Right kidney (tissue), 9 donors: ENCODE measurements around the gene XRRA1.
"Not testable (repeated sequence)": the region's sequence is repeated elsewhere in the genome, so short reads cannot be mapped to it uniquely, and the experiment has no call there.

Experiments
- DNase-seq: peaks from one replicate; pipeline ENCODE4 v3.0.0-alpha.2; 2016
- long read RNA-seq, 8 donors: transcript quantifications; one replicate each; lab custom pipeline, GENCODE V29; 2026

XRRA1 gene, protein sequence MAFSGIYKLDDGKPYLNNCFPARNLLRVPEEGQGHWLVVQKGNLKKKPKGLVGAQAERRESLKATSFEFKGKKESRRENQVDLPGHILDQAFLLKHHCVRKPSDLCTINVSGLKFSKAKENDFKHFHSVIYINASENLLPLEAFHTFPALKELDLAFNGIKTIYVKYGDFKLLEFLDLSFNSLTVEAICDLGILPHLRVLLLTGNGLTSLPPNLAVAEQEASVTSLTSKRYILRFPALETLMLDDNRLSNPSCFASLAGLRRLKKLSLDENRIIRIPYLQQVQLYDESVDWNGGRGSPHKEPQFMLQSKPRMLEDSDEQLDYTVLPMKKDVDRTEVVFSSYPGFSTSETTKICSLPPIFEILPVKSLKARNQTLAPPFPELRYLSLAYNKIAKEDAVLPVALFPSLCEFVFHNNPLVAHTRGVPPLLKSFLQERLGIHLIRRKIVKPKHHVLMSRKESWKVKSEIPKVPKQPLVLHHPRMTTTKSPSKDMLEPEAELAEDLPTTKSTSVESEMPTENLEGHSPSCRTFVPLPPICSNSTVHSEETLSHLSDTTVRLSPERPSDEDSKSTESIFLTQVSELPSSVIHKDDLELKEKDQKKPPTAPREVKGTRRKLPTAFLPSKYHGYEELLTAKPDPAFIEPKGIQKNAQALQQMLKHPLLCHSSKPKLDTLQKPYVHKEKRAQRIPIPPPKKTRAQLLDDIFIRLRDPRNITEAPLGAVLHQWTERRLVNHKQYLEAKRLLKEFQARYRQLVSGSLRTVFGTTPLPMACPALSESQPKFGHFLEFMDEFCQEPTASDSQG
- long read RNA-seq, donor 1, partial matches to known transcripts: 0 of 1 reads
- long read RNA-seq, donor 1, other reads (novel, unspliced or antisense): 0 of 1 reads
- long read RNA-seq, donor 2: 0 reads
- long read RNA-seq, donor 3: 0 reads
- long read RNA-seq, donor 4, partial matches to known transcripts: 67 of 320 reads
- long read RNA-seq, donor 4, other reads (novel, unspliced or antisense): 253 of 320 reads
- long read RNA-seq, donor 5, partial matches to known transcripts: 435 of 455 reads
- long read RNA-seq, donor 5, other reads (novel, unspliced or antisense): 20 of 455 reads
- long read RNA-seq, donor 6, partial matches to known transcripts: 343 of 343 reads
- long read RNA-seq, donor 6, other reads (novel, unspliced or antisense): 0 of 343 reads
- long read RNA-seq, donor 7, partial matches to known transcripts: 462 of 479 reads
- long read RNA-seq, donor 7, other reads (novel, unspliced or antisense): 17 of 479 reads
- long read RNA-seq, donor 8, partial matches to known transcripts: 330 of 330 reads
- long read RNA-seq, donor 8, other reads (novel, unspliced or antisense): 0 of 330 reads

DNA sequence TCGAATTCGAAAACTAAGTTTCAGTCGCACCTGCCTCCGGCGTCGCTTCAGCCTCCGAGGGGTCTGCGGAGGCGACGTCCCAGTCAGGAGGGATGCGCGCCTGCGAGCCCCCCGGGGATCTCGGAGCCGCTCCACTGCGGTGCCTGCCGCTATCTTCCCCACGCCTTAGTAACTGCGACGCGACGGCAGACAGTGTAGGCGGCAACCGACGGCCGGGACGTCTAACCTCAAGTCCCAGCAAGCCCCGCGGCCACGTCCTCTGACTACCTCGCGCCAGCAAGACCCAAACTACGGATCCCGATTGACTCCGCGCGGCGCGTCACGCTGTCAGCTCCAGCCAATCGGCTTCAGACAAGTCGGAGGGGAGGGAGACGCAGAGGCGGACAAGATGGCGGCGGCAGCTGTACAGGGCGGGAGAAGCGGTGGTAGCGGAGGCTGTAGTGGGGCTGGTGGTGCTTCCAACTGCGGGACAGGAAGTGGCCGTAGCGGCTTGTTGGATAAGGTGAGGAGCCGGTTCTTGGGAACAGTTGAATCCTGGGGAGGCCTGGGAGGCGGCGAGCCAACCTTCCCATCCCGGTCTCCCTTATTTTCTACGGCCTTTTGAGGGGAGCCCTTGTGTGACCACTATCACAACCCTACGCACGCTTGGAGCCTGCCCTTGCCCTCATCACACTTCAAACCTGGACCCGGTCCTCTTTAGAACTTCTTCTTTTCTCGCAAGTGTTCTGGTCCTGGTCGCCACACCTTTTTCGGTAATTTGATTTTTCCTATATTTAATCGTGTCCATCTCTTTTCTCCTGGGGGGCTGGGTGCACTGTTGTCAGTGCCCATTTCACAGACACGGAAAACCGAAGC, at the start of gene XRRA1, which contains the start of gene SPCS2:
Gene XRRA1, minus strand, starts transcription at position 194 of the 855 bp plus-strand sequence. CDS start 8,213 bp downstream, outside the sequence.
Gene SPCS2, plus strand, starts transcription at position 369 of the 855 bp plus-strand sequence. Its CDS starts 20 bp downstream, at position 389.
- peak; percentile 88 for DNase-seq

DNA sequence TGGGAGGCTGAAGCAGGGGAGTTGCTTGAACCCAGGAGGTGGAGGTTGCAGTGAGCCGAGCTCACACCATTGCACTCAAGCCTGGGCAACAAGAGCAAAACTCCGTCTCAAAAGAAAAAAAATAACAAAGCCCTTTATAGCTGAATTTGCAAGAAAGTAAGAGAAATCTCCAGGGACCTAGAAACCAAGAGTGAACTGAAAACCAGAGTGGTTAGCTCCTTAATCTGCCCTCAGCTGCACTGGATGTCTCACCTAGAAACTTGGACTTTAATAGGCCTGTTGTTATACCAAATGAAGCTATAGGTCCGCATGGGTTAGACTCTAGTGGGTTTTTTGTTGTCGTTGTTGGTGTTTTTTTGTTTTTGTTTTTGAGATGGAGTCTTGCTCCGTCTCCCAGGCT, 44.0 kb upstream of the XRRA1 start:
- no peak for DNase-seq

DNA sequence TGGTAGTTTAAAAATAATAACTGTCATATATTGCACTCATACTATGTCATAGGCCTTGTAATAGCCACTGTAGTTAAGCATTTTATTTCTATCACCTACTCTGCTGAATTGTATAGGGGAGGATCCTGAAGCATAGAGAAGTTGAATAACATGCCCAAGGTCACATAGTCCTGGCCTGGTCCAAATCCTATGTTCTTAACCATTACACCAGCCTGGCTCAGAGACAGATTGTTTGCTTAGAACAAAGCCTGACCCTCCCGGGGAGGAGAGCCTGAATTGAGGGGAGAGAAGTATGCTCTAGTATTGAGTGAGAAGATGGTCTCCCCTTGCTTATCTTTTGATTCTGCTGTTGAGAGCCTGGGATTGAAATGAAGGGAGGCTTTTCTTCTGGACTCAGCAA, 42.0 kb upstream of the XRRA1 start:
- no peak for DNase-seq

DNA sequence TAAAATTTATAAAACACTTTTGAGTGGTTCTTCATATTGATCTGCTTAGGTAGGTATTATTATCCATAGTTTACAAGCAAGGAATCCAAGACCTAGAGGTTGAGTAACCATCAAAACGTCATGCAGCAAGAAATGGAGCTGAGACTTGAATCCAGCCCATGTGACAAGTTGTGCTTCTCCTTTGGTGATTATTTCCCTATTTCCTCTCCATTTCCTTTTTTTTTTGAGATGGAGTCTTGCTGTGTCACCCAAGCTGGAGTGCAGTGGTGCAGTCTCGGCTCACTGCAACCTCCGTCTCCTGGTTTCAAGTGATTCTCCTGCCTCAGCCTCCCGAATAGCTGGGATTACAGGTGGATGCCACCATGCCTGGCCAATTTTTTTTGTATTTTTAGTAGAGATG, 41.3 kb upstream of the XRRA1 start:
- not testable (repeated sequence) for DNase-seq

DNA sequence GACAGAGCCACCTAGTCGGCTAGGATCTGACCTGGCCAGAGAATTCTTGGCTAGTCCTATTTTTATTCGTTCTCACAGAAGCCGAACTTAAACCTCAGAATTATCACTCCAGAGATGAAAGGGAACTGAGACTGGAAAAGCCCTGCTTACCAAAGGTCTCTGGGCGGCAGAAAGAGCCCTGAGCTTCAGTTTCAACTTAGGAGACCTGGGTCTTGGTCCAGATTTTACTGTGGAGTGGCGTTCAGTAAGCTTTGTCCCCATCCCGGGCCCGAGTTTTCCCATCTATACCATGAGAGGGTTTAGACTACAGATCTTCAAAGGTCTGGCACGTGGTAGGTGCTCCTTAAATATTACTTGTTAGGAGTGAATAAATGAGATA, 40.4 kb upstream of the XRRA1 start:
- no peak for DNase-seq

DNA sequence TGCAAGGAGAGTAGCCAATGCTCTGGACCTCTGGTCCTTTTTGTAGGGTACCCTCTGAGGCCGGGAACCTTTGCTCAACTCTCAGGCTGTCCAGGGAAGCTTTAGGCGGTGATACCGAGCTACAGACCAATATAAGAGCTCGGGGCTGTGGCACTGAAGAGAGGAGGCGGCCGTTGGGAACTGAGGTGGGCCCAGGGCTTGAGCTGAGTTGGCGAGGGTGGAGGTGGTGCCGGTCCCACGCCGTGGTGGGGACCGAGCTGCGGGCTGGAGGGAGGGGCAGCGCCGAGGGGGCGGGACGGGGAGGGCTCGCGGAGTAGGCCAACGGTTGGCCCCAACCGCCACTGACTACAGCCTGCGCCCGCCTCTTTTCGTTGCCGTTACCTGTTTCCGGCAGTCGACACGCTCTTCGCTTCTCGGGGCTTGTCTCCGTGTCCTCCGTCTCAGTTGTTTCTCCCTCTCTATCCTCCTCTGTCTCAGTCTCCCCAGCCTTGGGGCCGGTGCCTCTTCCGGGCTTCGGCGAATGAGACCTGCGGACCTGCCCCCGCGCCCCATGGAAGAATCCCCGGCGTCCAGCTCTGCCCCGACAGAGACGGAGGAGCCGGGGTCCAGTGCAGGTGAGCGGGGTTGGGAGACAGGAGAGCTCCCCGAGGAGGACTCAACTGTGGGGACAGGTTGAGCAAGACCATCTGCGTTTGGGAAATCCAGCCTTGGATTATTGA, 39.8 kb upstream of the XRRA1 start, which contains the start of gene NEU3:
Gene NEU3, plus strand, starts transcription at position 393 of the 719 bp plus-strand sequence. Its CDS starts 128 bp downstream, at position 521.
- peak; percentile 74 for DNase-seq

DNA sequence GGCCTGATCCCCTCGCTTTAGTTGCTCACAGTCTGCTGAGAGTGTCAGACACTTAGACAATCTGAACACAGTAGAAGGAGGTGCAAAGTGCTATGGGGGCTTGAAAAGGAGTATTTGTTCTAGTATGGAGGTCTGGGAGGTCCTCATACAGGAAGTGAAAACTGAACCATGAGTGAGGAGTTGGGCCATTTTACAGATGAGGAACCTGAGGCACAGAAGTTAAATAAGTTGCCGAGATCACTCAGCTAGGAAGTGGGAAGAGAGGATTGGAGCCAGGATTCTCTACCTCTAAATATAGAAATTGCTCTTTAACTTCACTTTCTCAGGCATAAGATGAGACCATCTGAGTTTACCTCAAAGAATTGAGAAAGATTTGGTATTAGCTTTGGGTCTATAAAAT, 35.8 kb upstream of the XRRA1 start:
- no peak for DNase-seq

DNA sequence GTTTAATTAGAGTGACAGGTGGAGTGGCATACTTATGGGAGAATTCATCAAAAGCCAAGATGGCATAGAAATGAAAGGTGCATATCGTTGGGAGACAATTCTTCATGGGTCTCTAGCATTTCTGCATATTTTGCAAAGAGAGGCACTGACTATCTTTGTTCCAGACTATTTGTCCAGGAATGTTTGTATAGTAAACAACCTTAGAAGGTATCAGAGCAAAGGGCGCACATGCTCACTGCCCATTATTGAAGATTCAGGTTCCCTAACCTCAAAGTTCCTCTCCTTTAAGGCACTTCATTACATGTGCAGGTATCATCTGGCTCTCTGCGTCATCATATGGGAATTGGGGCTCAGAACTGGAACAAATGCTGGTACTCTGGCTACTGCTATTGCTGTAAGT, 35.2 kb upstream of the XRRA1 start:
- DNase-seq: no peak

DNA sequence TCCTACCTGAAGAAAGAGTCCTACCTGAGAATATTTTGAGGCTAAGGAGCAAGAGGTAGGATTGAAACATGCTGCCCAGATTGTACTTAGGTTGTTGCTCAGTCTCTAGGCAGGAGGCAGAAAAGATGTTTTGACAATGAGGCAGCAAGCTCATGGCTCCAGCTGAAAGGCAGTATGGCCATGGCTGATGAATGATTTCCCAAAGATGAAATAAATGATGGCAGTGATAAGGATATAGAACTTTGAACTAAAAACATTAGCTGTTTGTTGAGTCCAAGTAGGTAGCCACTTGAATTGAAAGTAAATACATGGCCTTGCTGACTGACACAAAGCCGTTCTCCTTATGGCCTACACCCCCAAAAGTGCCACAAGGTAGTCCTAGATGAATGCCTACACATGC, 33.0 kb upstream of the XRRA1 start:
- DNase-seq: no peak

DNA sequence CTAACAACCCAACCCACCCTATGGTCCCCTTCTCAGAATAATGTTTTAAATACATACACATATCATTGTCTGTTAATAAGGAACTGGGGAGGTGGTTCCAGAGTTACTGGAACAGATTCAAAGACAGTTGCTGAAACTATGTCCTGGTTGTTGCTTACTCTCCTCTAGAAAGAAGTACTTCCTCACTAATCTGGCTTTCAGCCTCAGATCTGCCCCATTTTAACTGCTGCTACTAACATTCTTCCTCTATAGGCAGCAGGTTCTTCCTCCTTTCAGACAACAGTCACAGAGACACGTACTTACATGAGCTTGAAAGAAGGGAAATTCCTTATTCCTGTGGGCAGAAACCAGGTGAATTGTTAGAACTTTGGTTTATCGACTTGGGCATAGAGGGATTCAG, 31.7 kb upstream of the XRRA1 start:
- DNase-seq: no peak

DNA sequence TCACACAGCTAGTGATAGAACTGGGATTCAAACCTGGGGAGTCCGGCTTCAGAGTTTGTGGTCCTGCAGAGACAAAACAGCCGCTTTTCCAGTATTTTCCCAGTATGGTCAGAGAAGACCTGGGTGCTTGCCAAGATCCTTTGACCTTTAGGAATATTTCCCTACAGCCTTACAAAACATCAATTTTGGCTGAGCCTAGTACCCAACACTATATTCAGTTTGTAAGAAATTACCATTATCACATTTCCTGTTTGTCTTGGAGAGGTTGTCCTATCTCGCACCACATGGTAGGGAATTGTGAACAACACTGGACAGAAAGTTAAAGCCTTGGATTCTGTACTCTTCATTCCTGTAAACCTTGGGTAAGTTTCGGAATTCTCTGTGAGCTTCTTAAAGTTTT, 29.1 kb upstream of the XRRA1 start:
- no peak for DNase-seq

DNA sequence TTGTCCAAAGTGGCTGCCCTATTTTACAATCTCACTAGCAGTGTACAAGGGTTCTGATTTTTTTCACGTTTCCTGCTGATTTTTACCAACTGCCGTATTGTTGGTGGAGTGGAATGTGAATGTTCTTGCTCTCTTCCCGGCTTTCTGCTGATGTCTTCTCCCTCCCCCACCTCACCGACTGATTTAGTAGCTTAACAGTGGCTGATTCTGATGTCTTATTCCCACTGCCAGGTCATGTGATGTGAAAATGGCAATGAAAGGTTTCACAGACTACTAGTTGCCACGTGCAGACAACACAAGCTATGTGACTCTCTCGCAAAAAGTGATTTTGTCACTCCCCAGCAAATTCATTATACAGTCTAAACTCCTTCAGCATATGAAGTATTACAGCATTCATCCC, 22.5 kb upstream of the XRRA1 start:
- DNase-seq: no peak

DNA sequence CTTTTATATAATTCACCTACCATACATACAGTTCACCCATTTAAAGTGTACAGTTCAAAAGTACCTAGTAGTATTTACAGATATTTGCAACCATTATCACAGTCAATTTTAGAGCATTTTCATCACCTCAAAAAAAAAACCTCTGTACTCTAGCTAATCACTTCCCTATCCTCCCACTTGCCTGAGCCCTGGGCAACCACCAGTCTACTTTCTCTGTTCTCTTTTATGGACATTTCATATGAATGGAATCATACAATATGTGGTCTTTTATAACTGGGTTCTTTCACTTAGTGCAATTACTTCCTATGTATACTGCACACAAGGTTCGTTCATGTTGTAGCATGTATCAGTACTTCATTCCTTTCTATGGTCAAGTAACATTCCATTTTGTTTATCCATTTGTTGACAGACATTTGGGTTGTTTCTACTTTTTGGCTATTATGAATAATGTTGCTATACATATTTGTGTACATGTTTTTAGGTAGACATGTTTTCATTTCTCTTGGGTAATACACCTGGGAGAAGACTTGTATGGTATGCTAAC, 22.0 kb upstream of the XRRA1 start:
- DNase-seq: no peak

DNA sequence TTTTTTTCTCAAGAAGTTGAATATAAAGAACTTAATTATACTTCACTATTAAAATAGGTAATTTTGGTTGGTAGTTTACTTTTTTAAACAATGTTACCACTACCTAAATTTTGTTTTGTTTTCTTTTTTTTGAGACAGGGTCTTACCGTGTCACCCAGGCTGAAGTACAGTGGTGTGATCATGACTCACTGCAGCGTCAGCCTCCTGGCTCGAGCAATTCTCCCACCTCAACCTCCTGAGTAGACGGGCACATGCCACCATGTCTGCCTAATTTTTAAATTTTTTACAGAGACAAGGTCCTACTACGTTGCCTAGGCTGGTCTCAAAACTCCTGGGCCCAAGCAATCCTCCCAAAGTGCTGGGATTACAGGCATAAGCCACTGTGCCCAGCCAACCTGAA, 17.8 kb upstream of the XRRA1 start:
- no peak for DNase-seq

DNA sequence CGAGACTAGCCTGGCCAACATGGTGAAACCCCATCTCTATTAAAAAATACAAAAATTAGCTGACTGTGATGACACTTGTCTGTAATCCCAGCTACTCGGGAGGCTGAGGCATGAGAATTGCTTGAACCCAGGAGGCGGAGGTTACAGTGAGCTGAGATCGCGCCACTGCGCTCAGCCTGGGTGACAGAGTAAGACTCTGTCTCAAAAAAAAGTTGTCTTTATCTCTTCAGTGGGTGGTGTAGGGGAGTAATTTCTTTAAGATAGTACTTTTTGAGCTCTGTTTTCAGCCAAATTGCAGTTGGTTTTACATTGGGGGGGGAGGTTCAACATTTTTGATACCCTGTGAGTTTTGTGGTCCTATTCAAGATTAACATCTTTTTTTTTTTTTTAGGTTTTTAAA, 11.2 kb upstream of the XRRA1 start:
- DNase-seq: not testable (repeated sequence)

DNA sequence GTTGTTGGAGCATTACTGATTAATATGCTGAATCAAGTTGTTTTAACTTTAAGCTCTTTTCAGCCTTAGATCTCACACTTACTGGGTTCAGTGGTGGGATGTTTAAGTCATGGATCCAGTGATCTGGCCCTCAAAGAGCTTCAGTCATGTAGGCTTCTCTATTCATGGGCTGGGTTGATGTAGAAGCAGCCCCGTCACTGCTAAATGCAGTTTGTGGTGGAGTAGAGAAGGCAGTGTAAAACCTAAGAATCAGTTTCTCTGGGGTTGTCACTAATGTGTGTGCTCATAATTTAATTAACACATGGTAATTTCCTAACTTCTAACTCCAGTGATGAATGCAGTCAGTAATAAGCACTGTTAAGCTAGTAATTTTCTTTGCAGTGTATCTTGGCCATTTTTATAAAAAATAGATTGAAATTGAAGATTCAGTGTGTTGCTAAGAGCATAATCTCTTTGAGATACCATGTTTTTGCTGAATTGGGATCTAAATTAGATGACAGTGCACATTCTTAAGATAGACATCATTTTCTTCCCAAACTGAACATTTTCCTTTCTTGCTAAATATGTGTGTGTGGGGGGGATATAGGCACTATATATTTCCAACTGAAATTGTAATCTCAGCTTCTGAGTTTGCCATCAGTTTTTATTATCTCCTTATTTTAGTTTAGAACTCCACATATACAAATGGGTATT, 9.2 kb upstream of the XRRA1 start:
- no peak for DNase-seq

DNA sequence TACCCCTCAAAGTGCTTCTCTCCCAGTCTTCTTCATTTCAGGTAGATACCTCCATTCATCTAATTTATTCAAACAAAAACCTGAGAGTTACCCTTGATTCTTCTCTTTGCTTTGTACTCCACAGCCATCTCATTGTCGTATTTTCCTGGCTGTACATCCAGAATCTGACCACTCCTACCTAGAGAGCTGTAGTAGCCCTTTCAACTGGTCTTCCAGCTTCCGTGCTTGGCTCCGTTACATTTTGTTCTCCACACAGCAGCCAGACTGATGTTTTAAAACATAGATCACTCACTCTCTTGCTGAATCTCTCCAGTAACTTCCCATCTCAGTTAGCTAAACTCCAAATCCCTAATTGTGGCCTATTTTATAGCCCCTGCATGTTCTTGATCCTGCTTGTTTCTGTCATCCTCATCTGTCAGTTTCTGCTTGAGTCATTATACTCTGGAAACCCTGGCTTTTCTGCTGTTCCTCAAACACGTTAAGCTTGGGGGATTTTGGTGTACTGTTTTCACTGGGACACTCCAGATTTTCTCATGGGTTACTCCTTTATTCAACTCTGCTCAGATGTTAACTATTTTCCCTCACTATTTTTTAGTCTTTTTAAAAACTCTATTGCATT, 7.6 kb upstream of the XRRA1 start:
- DNase-seq: no peak

DNA sequence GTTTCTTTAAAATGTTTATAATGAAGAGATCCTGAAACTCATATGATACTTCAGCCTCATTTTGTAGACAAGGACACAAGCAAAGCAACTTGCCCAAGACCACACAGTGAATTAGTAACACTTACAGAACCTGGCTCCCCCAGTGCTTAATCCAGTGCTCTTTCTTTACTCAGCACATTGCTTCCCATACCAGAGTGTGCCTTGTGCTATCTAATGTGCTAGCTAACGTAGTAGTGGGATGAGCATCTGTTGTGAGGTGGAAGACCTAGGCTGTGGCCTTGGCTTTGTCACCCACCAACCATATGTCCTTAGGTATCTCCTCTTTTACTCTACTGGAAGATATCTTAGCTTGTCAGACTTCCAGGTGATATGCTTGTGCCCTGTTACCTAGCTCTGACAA, 5.3 kb upstream of the XRRA1 start:
- no peak for DNase-seq

DNA sequence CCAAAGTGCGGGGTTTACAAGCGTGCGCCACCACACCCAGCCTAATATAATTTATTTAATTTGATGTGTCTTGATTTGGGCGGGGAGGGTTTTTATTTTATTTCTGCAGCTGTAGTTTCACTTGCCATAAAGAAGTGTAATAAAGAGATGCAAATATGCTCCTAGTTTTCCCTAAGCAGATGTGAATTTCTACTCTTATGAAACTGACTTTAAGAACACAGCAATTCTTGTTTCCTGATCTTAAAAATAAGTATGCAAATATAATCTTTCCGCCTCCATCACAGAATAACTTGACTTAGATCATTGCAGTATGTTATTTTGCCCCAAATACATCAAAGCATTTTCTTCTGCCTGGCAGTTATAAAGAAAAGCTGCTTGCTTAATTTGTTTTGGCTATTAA, 4.6 kb upstream of the XRRA1 start:
- DNase-seq: no peak
